Transverse colon (tissue), 4 donors: ENCODE data around the gene PFDN2.

Source experiments
- CTCF ChIP-seq, 5 experiments: fragments of 200-600 bp in 3 of 5; fragments of 450-650 bp in 2 of 5; sonication (generic) in 3 of 5; IDR thresholded peaks; 1 replicate in 2 of 5; 2 replicates in 3 of 5; pipeline ENCODE4 v1.5.1; 2016 to 2017; ENCODE audit warnings: antibody characterized with exemption in 5 of 5, inconsistent platforms in 3 of 5, mild to moderate bottlenecking in 2 of 5, moderate library complexity in 1 of 5
- POLR2A ChIP-seq: fragments of 450-650 bp; IDR thresholded peaks from one replicate; pipeline ENCODE4 v1.6.1; 2016; ENCODE audit warnings: antibody characterized with exemption, mild to moderate bottlenecking, moderate library complexity
- POLR2AphosphoS5 ChIP-seq, 3 donors: sonication (generic); formaldehyde crosslinking; IDR thresholded peaks; one replicate each; pipeline ENCODE4 v1.6.1; 2016; ENCODE audit warnings: antibody characterized with exemption in 3 of 3

- TF ChIP-seq CTCF (IDR thresholded peaks at IDR 0.05) (no peak), POLR2A (no peak), POLR2AphosphoS5 (IDR thresholded peaks at IDR 0.05) (no peak)
These were observed 11.0 kb upstream of the PFDN2 start for GRCh38 chr1:161128591-161129420.
